Glutamatergic neuron (in vitro differentiated cells): ENCODE results near the gene SERAC1. TPM values are rescaled to one million over a fixed set of nuclear protein-coding genes. Genes with fewer than 3 reads are reported as not detected.
A peak's percentile ranks its signal among the peaks of the same experiment; 100 is the strongest.

Source experiments
- DNase-seq: peaks from one replicate; pipeline ENCODE4 v3.0.0; 2022
- H3K27ac Mint-ChIP-seq: one replicate; pipeline ENCODE4 v1.8.0; 2020; ENCODE audit warnings: mild to moderate bottlenecking, mixed read lengths, inconsistent platforms; ENCODE audit not compliant: unreplicated experiment
- H3K27me3 Mint-ChIP-seq: one replicate; pipeline ENCODE4 v1.8.0; 2020; ENCODE audit warnings: mild to moderate bottlenecking, moderate library complexity, mixed read lengths, inconsistent platforms; ENCODE audit not compliant: unreplicated experiment
- H3K36me3 Mint-ChIP-seq: one replicate; pipeline ENCODE4 v1.8.0; 2020; ENCODE audit warnings: mild to moderate bottlenecking, mixed read lengths, inconsistent platforms; ENCODE audit not compliant: unreplicated experiment
- H3K4me1 Mint-ChIP-seq: one replicate; pipeline ENCODE4 v1.8.0; 2020; ENCODE audit warnings: mild to moderate bottlenecking, low read depth, mixed read lengths, inconsistent platforms; ENCODE audit not compliant: unreplicated experiment
- H3K4me3 Mint-ChIP-seq: one replicate; pipeline ENCODE4 v1.8.0; 2020; ENCODE audit warnings: mild to moderate bottlenecking, mixed read lengths, inconsistent platforms; ENCODE audit not compliant: unreplicated experiment
- H3K9me3 Mint-ChIP-seq: one replicate; pipeline ENCODE4 v1.8.0; 2020; ENCODE audit warnings: mild to moderate bottlenecking, moderate library complexity, mixed read lengths, inconsistent platforms; ENCODE audit not compliant: unreplicated experiment
- CTCF ChIP-seq: fragments of 200-600 bp; sonication (generic); IDR thresholded peaks from one replicate; pipeline ENCODE4 v1.5.0; 2021; ENCODE audit not compliant: partially characterized antibody, unreplicated experiment
- total RNA-seq: library from RNA; stranded (reverse); fragmentation: NEBNext Ultra II Directional; extraction: Animal tissue kit (Norgen Biotek cat#: 25700); gene quantifications from one replicate; pipeline ENCODE4 v1.2.1, GENCODE V29; 2021; ENCODE audit not compliant: unreplicated experiment

The SERAC1 gene
- total RNA-seq, 1 donor from 2014 or later = 29.7 TPM

DNA sequence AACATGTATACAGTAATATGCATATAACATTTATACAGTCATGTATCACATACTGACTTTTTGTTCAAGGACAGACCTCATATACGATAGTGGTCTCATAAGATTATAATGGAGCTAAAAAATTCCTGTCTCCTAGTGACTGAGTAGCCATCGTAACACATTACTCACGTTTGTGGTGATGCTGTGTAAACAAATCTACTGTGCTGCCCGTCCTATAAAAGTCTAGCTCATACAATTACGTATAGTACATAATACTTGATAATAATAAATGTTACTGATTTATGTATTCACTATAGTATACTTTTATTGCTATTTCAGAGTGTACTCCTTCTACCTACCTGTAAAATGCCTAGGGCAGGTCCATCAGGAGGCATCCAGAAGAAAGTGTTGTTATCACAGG lies 17.4 kb downstream of the SERAC1 start:
- no peak for TF ChIP-seq CTCF
- no peak overlapping the region for H3K27ac Mint-ChIP-seq
- no peak overlapping the region for H3K4me3 Mint-ChIP-seq
- no peak for DNase-seq
- H3K4me1 Mint-ChIP-seq = peaks cover 14% of the 10 kb centered on the region
- no peaks in the 10 kb centered on the region for H3K36me3 Mint-ChIP-seq
- H3K27me3 Mint-ChIP-seq = no peaks in the 10 kb centered on the region
- peaks cover 2% of the 10 kb centered on the region for H3K9me3 Mint-ChIP-seq

- H3K36me3 Mint-ChIP-seq = no peaks in the 10 kb centered on the region
- H3K27ac Mint-ChIP-seq = no peak overlapping the region
- no peak overlapping the region for H3K4me3 Mint-ChIP-seq
- DNase-seq = no peak
- H3K4me1 Mint-ChIP-seq = peaks cover 8% of the 10 kb centered on the region
- no peak for TF ChIP-seq CTCF
- peaks cover 2% of the 10 kb centered on the region for H3K9me3 Mint-ChIP-seq
- no peaks in the 10 kb centered on the region for H3K27me3 Mint-ChIP-seq
Measured at GRCh38 chr6:158149641-158150040, 18.4 kb downstream of the SERAC1 start.

DNA sequence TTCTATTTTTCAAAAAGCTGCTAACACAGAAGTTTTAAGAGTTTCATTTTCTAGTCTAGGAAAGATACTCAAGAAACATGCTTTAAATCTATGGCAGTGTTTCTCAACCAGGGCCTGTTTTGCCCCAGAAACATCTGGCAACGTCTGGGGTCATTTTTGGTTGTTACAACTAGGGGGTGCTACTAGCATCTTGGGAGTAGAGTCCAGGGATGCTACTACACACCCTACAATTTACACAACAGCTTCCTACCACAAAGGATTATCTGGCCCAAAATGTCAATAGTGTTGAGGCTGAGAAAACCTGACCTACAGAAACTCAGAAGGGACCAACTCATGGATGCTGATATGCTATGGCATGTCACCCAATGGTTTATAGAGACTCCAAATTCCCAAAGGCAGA lies 24.4 kb downstream of the SERAC1 start:
- Mint-ChIP-seq H3K4me1 (no peaks in the 10 kb centered on the region), H3K9me3 (no peaks in the 10 kb centered on the region), H3K27ac (no peak overlapping the region), H3K4me3 (no peak overlapping the region), H3K36me3 (no peaks in the 10 kb centered on the region), H3K27me3 (no peaks in the 10 kb centered on the region)
- no peak for TF ChIP-seq CTCF
- no peak for DNase-seq

DNA sequence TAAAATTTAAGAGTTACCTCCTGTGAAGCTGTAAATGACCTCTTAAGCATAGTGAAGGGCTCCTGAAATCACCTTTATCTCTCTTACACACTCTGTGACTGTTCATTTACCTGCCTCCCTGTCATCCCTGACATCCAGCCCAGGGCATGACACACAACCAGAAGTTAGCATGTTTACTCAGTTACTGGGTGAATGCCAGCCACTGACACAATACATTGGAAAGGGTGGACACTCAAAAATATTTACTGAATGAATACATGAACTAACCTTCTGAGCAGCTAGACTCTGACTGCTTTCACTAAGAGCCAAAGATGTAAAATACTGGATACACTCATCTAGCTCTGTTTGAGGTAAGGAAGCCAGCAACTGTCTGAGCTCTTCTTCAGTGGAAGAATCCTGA lies 25.3 kb downstream of the SERAC1 start:
- no peak for TF ChIP-seq CTCF
- no peaks in the 10 kb centered on the region for H3K36me3 Mint-ChIP-seq
- no peak for DNase-seq
- no peak overlapping the region for H3K4me3 Mint-ChIP-seq
- H3K9me3 Mint-ChIP-seq = no peaks in the 10 kb centered on the region
- no peaks in the 10 kb centered on the region for H3K4me1 Mint-ChIP-seq
- no peak overlapping the region for H3K27ac Mint-ChIP-seq
- no peaks in the 10 kb centered on the region for H3K27me3 Mint-ChIP-seq

GRCh38 chr6:158131926-158132325 lies 36.1 kb downstream of the SERAC1 start:
- Mint-ChIP-seq H3K27ac (peak overlapping the region; percentile 50), H3K4me3 (no peak overlapping the region), H3K9me3 (no peaks in the 10 kb centered on the region), H3K36me3 (no peaks in the 10 kb centered on the region), H3K4me1 (peaks cover 5% of the 10 kb centered on the region), H3K27me3 (no peaks in the 10 kb centered on the region)
- DNase-seq = no peak
- peak; percentile 71 for TF ChIP-seq CTCF
